T-cell (primary cell): ENCODE data around the gene CSK. TPM values are rescaled to one million over a fixed set of nuclear protein-coding genes. Genes with fewer than 3 reads are reported as not detected.

Source experiments
- ATAC-seq, 4 experiments: fragments of 200-7000 bp in 3 of 4; fragments of 150-1000 bp in 1 of 4; cut with Tn5 transposase; replicated peaks in 1 of 4; 1 replicate in 3 of 4; 2 replicates in 1 of 4; pipeline ENCODE4 v1.10.0; 2021; ENCODE audit warnings: moderate library complexity in 3 of 4, mild to moderate bottlenecking in 2 of 4, moderate number of reproducible peaks in 1 of 4
- CTCF ChIA-PET, 2 donors: fragments of 300-600 bp; sonication (Branson Sonifier 250); formaldehyde crosslinking; loops; one replicate each; lab custom pipeline; 2022; ENCODE audit warnings: antibody characterized with exemption in 2 of 2; lab: Charles Lee
- POLR2A ChIA-PET, 2 donors: fragments of 300-600 bp; sonication (Branson Sonifier 250); formaldehyde crosslinking; loops; one replicate each; lab custom pipeline; 2022; ENCODE audit warnings: antibody characterized with exemption in 2 of 2; lab: Charles Lee
- DNase-seq, 35 experiments: peaks; one replicate each; pipeline versions ENCODE4 v3.0.0 to v3.0.0-alpha.2; 2013 to 2023
- H3K27ac ChIP-seq: one replicate; pipeline ENCODE4 v1.5.1; 2013; ENCODE audit warnings: low read length
- H3K27me3 ChIP-seq, 2 experiments: replicated peaks in 1 of 2; 1 replicate in 1 of 2; 2 replicates in 1 of 2; pipeline versions ENCODE4 v1.6.1 to v1.7.0; 2013; ENCODE audit warnings: low read length in 1 of 2, mixed read lengths in 1 of 2; ENCODE audit not compliant: control insufficient read depth in 2 of 2, insufficient read depth in 2 of 2; ENCODE audit errors: extremely low read depth in 1 of 2
- H3K36me3 ChIP-seq, 2 donors: 1 replicate in 1 of 2; 2 replicates in 1 of 2; pipeline versions ENCODE4 v1.6.1 to v1.7.0; 2013; ENCODE audit warnings: low read length in 1 of 2; ENCODE audit not compliant: control insufficient read depth in 2 of 2, insufficient read depth in 1 of 2; ENCODE audit errors: extremely low read depth in 1 of 2
- H3K4me1 ChIP-seq, 2 experiments: 1 replicate in 1 of 2; 2 replicates in 1 of 2; pipeline versions ENCODE4 v1.6.1 to v1.7.0; 2013; ENCODE audit warnings: low read length in 2 of 2, mixed read lengths in 1 of 2; ENCODE audit not compliant: insufficient read depth in 2 of 2, control insufficient read depth in 1 of 2; ENCODE audit errors: extremely low read depth in 1 of 2
- H3K4me3 ChIP-seq, 2 donors: 1 replicate in 1 of 2; 2 replicates in 1 of 2; pipeline versions ENCODE4 v1.5.1 to v1.7.0; 2013; ENCODE audit warnings: mild to moderate bottlenecking in 2 of 2, low read length in 1 of 2, moderate library complexity in 1 of 2; ENCODE audit not compliant: control insufficient read depth in 1 of 2; ENCODE audit errors: extremely low read depth in 1 of 2
- H3K9me3 ChIP-seq: 2 replicates; pipeline ENCODE4 v1.7.0; 2013
- H3K27ac Mint-ChIP-seq, 2 donors: one replicate each; pipeline ENCODE4 v1.8.0; 2020 to 2021; ENCODE audit warnings: mild to moderate bottlenecking in 2 of 2, mixed read lengths in 2 of 2
- H3K27me3 Mint-ChIP-seq, 2 donors: one replicate each; pipeline ENCODE4 v1.8.0; 2021 to 2022; ENCODE audit warnings: mixed read lengths in 2 of 2
- H3K36me3 Mint-ChIP-seq: one replicate; pipeline ENCODE4 v1.8.0; 2021; ENCODE audit warnings: mixed read lengths
- H3K4me1 Mint-ChIP-seq, 3 donors: one replicate each; pipeline ENCODE4 v1.8.0; 2020 to 2022; ENCODE audit warnings: mixed read lengths in 3 of 3, mild to moderate bottlenecking in 1 of 3
- H3K4me3 Mint-ChIP-seq, 3 donors: one replicate each; pipeline ENCODE4 v1.8.0; 2020 to 2022; ENCODE audit warnings: mild to moderate bottlenecking in 3 of 3, mixed read lengths in 3 of 3, moderate library complexity in 3 of 3
- H3K9me3 Mint-ChIP-seq, 3 donors: one replicate each; pipeline ENCODE4 v1.8.0; 2020 to 2022; ENCODE audit warnings: mixed read lengths in 3 of 3
- WGBS: methylation state at CpG from one replicate; pipeline ENCODE4 v1.1.5; 2013; ENCODE audit warnings: missing lambda C conversion rate; ENCODE audit not compliant: insufficient coverage; 5-methylcytosine and 5-hydroxymethylcytosine counted together
- total RNA-seq, 35 experiments: library from RNA in 6 of 35; stranded (reverse) in 6 of 35; fragments of 120-200 nt in 1 of 35; gene quantifications; one replicate each; pipeline versions ENCODE4 v1.2.1 to v1.2.4 and lab custom pipeline; 2013 to 2026

CSK gene
- total RNA-seq, 5 donors from 2014 or later (not counting 1 experiment from before 2014, with no cell fraction given): 198 to 296 (median 271) TPM

- CTCF ChIA-PET: interaction anchor here in 1 of 2 donors (1.0 to 8.6 kb wide), 3 partner anchors 9 to 19 kb away, joined by 4 to 158 read pairs (median 9); partner anchors contain the start of gene CSK
- ATAC-seq (no peak), DNase-seq (peak in 1 of 35 experiments; percentile 48)
- Histone ChIP-seq H3K27me3 (no peaks in the 10 kb centered on the region), H3K27ac (peak overlapping the region; percentile 93), H3K9me3 (no peaks in the 10 kb centered on the region), H3K4me3 (peak overlapping the region; percentile 90 to 95), H3K36me3 (peaks cover 0 to 38% of the 10 kb centered on the region in 2 donors), H3K4me1 (peaks cover 76 to 96% of the 10 kb centered on the region in 2 experiments)
- no peaks in the 10 kb centered on the region for H3K27me3 Mint-ChIP-seq
- H3K36me3 Mint-ChIP-seq: peaks cover 14% of the 10 kb centered on the region
- peak overlapping the region; percentile 84 to 93 (median 93) for H3K4me3 Mint-ChIP-seq
- H3K9me3 Mint-ChIP-seq: no peaks in the 10 kb centered on the region
- H3K4me1 Mint-ChIP-seq: peaks cover 92 to 95% (median 95%) of the 10 kb centered on the region in 3 donors
- peak overlapping the region; percentile 99 to 100 for H3K27ac Mint-ChIP-seq
- POLR2A ChIA-PET: interaction anchor here in 1 of 2 donors (0.6 kb wide), 1 partner anchor 17 kb away, joined by 5 read pairs; no protein-coding TSS in a partner anchor
- 0% methylated on average over 8 of the region's 15 CpGs for WGBS
Observed at GRCh38 chr15:74790080-74790916, 8.4 kb downstream of the CSK start.

GRCh38 chr15:74791007-74791406 is 9.1 kb downstream of the CSK start:
- peaks cover 79 to 96% of the 10 kb centered on the region in 2 experiments for H3K4me1 ChIP-seq
- Mint-ChIP-seq H3K4me3 (peak overlapping the region; percentile 66 to 93 (median 84)), H3K27me3 (no peaks in the 10 kb centered on the region), H3K27ac (peak overlapping the region; percentile 99 to 100), H3K9me3 (no peaks in the 10 kb centered on the region), H3K36me3 (peaks cover 15% of the 10 kb centered on the region), H3K4me1 (peaks cover 92 to 94% (median 93%) of the 10 kb centered on the region in 3 donors)
- DNase-seq (no peak), ATAC-seq (no peak)
- H3K36me3 ChIP-seq: peaks cover 0 to 41% of the 10 kb centered on the region in 2 donors
- CTCF ChIA-PET: interaction anchor here in 1 of 2 donors (1.8 to 8.6 kb wide), 3 partner anchors 11 to 20 kb away, joined by 9 to 158 read pairs (median 139); partner anchors contain the start of gene CSK
- no peaks in the 10 kb centered on the region for H3K27me3 ChIP-seq
- H3K4me3 ChIP-seq: peak overlapping the region in 1 of 2 donors; percentile 5
- H3K27ac ChIP-seq: peak overlapping the region; percentile 93
- WGBS: no CpG with 5 or more reads among the region's 1 CpG
- no peaks in the 10 kb centered on the region for H3K9me3 ChIP-seq
- POLR2A ChIA-PET: no interaction called here

GRCh38 chr15:74791667-74792066 is 9.8 kb downstream of the CSK start:
- peak overlapping the region; percentile 20 to 38 for H3K4me3 ChIP-seq
- ATAC-seq: no peak
- Mint-ChIP-seq H3K4me1 (peaks cover 92 to 95% (median 93%) of the 10 kb centered on the region in 3 donors), H3K4me3 (peak overlapping the region; percentile 66 to 93 (median 84)), H3K27me3 (no peaks in the 10 kb centered on the region), H3K36me3 (peaks cover 18% of the 10 kb centered on the region), H3K9me3 (no peaks in the 10 kb centered on the region), H3K27ac (peak overlapping the region; percentile 99 to 100)
- no peaks in the 10 kb centered on the region for H3K27me3 ChIP-seq
- no peak for DNase-seq
- H3K36me3 ChIP-seq: peaks cover 0 to 39% of the 10 kb centered on the region in 2 donors
- H3K27ac ChIP-seq: peak overlapping the region; percentile 93
- 69% methylated on average over 2 of the region's 7 CpGs for WGBS
- H3K9me3 ChIP-seq: no peaks in the 10 kb centered on the region
- ChIA-PET CTCF (interaction anchor here (1.1 to 8.6 kb wide), 4 partner anchors 11 to 110 kb away, joined by 3 to 158 read pairs (median 72); partner anchors contain the start of gene CSK (in 1 of the 2)), POLR2A (interaction anchor here in 1 of 2 donors (1.0 kb wide), 1 partner anchor 11 kb away, joined by 4 read pairs; no protein-coding TSS in a partner anchor)
- peaks cover 81 to 96% of the 10 kb centered on the region in 2 experiments for H3K4me1 ChIP-seq

GRCh38 chr15:74792227-74793016 is 10.5 kb downstream of the CSK start:
- H3K4me3 ChIP-seq: peak overlapping the region; percentile 20 to 42
- H3K27me3 Mint-ChIP-seq: no peaks in the 10 kb centered on the region
- peaks cover 79 to 96% of the 10 kb centered on the region in 2 experiments for H3K4me1 ChIP-seq
- peak overlapping the region; percentile 66 to 93 (median 84) for H3K4me3 Mint-ChIP-seq
- ChIA-PET POLR2A (interaction anchor here (0.9 to 1.6 kb wide), 4 partner anchors 8 to 15 kb away, joined by 3 to 9 read pairs (median 6); no protein-coding TSS in a partner anchor), CTCF (interaction anchor here (0.5 to 8.6 kb wide), 13 partner anchors 11 to 231 kb away, joined by 3 to 158 read pairs (median 6); partner anchors contain the start of genes CSK (in 2 of the 2), CPLX3 (in 1 of the 2) and PPCDC (in 1 of the 2))
- peak overlapping the region; percentile 93 for H3K27ac ChIP-seq
- peaks cover 0 to 43% of the 10 kb centered on the region in 2 donors for H3K36me3 ChIP-seq
- WGBS: 34% methylated on average over 9 of the region's 12 CpGs
- peaks cover 18% of the 10 kb centered on the region for H3K36me3 Mint-ChIP-seq
- no peaks in the 10 kb centered on the region for H3K9me3 ChIP-seq
- H3K27me3 ChIP-seq: no peaks in the 10 kb centered on the region
- no peaks in the 10 kb centered on the region for H3K9me3 Mint-ChIP-seq
- DNase-seq: peak in 3 of 35 experiments; percentile 21 to 48 (median 24)
- peaks cover 89 to 94% (median 91%) of the 10 kb centered on the region in 3 donors for H3K4me1 Mint-ChIP-seq
- H3K27ac Mint-ChIP-seq: peak overlapping the region; percentile 99 to 100
- ATAC-seq: no peak

GRCh38 chr15:74793135-74794028 is 11.5 kb downstream of the CSK start:
- Histone ChIP-seq H3K9me3 (no peaks in the 10 kb centered on the region), H3K4me1 (peaks cover 76 to 96% of the 10 kb centered on the region in 2 experiments), H3K36me3 (peaks cover 0 to 52% of the 10 kb centered on the region in 2 donors), H3K27ac (peak overlapping the region; percentile 93), H3K27me3 (no peaks in the 10 kb centered on the region), H3K4me3 (peak overlapping the region; percentile 20 to 42)
- H3K36me3 Mint-ChIP-seq: peaks cover 22% of the 10 kb centered on the region
- peaks cover 89 to 94% (median 91%) of the 10 kb centered on the region in 3 donors for H3K4me1 Mint-ChIP-seq
- DNase-seq (peak in 34 of 35 experiments; percentile 54 to 86 (median 74)), ATAC-seq (peak; percentile 39 to 57 (median 50))
- ChIA-PET CTCF (interaction anchor here (0.5 to 8.6 kb wide), 18 partner anchors 9 to 230 kb away, joined by 3 to 158 read pairs (median 6); partner anchors contain the start of genes CSK (in 2 of the 2), CPLX3 (in 1 of the 2) and PPCDC (in 1 of the 2)), POLR2A (interaction anchor here (0.5 to 1.6 kb wide), 10 partner anchors 9 to 158 kb away, joined by 3 to 9 read pairs (median 4); partner anchors contain the start of gene CSK (in 1 of the 2))
- no peaks in the 10 kb centered on the region for H3K9me3 Mint-ChIP-seq
- H3K27me3 Mint-ChIP-seq: no peaks in the 10 kb centered on the region
- H3K4me3 Mint-ChIP-seq: peak overlapping the region; percentile 28 to 84 (median 57)
- H3K27ac Mint-ChIP-seq: peak overlapping the region; percentile 99 to 100
- WGBS: 35% methylated on average over 9 of the region's 12 CpGs
